HEK293T (cell line): ENCODE measurements around the gene RPRD1A.
"Not testable (repeated sequence)": the region's sequence is repeated elsewhere in the genome, so short reads cannot be mapped to it uniquely, and the experiment has no call there.

ENCODE experiments used
- CTCF ChIA-PET: fragments of 350-600 bp; formaldehyde crosslinking; extraction: SDS; loops from one replicate; lab custom pipeline; 2021; ENCODE audit warnings: antibody characterized with exemption, inconsistent platforms; lab: Yijun Ruan, JAX
- POLR2A ChIA-PET: fragments of 350-600 bp; formaldehyde crosslinking; extraction: SDS; loops from one replicate; lab custom pipeline; 2020; ENCODE audit warnings: antibody characterized with exemption, inconsistent platforms; lab: Yijun Ruan, JAX
- DNase-seq: peaks from one replicate; pipeline ENCODE4 v3.0.0; 2012; ENCODE audit warnings: mixed read lengths; ENCODE audit errors: extremely low spot score
- ARNT ChIP-seq: fragments of 450-650 bp; IDR thresholded peaks from 2 replicates; pipeline ENCODE4 v1.6.1; 2017; ENCODE audit warnings: mild to moderate bottlenecking
- BHLHE40 ChIP-seq: fragments of 450-650 bp; IDR thresholded peaks from 2 replicates; pipeline ENCODE4 v1.6.1; 2016; ENCODE audit warnings: mild to moderate bottlenecking, moderate library complexity, borderline replicate concordance
- CTBP1 ChIP-seq: fragments of 450-650 bp; IDR thresholded peaks from 2 replicates; pipeline ENCODE4 v1.6.1; 2016; ENCODE audit warnings: borderline replicate concordance
- ELF4 ChIP-seq: fragments of 450-650 bp; IDR thresholded peaks from 2 replicates; pipeline ENCODE4 v1.6.1; 2017; ENCODE audit warnings: antibody characterized with exemption
- FOXA1 ChIP-seq: fragments of 450-650 bp; IDR thresholded peaks from 2 replicates; pipeline ENCODE4 v1.6.1; 2016; ENCODE audit warnings: mild to moderate bottlenecking
- FOXK2 ChIP-seq: fragments of 450-650 bp; IDR thresholded peaks from 2 replicates; pipeline ENCODE4 v1.6.1; 2016; ENCODE audit warnings: mild to moderate bottlenecking
- FOXM1 ChIP-seq: fragments of 450-650 bp; IDR thresholded peaks from 2 replicates; pipeline ENCODE4 v1.6.1; 2017; ENCODE audit warnings: mild to moderate bottlenecking, borderline replicate concordance
- HDGF ChIP-seq: fragments of 450-650 bp; IDR thresholded peaks from 2 replicates; pipeline ENCODE4 v1.6.1; 2017; ENCODE audit warnings: antibody characterized with exemption, borderline replicate concordance
- L3MBTL2 ChIP-seq: fragments of 450-650 bp; conservative IDR thresholded peaks from 2 replicates; pipeline ENCODE4 v1.6.1; 2016; ENCODE audit warnings: mild to moderate bottlenecking
- LEF1 ChIP-seq: fragments of 450-650 bp; IDR thresholded peaks from 2 replicates; pipeline ENCODE4 v1.6.1; 2017; ENCODE audit warnings: mild to moderate bottlenecking, borderline replicate concordance
- NFRKB ChIP-seq: fragments of 450-650 bp; IDR thresholded peaks from 2 replicates; pipeline ENCODE4 v1.6.1; 2016; ENCODE audit warnings: mild to moderate bottlenecking, moderate library complexity
- PKNOX1 ChIP-seq: fragments of 450-650 bp; IDR thresholded peaks from 2 replicates; pipeline ENCODE4 v1.6.1; 2016
- SP1 ChIP-seq: fragments of 450-650 bp; IDR thresholded peaks from 2 replicates; pipeline ENCODE4 v1.6.1; 2017
- SUZ12 ChIP-seq: fragments of 450-650 bp; IDR thresholded peaks from 2 replicates; pipeline ENCODE4 v1.6.1; 2016; ENCODE audit warnings: mild to moderate bottlenecking
- TARDBP ChIP-seq: fragments of 450-650 bp; IDR thresholded peaks from 2 replicates; pipeline ENCODE4 v1.6.1; 2016
- ZNF384 ChIP-seq: fragments of 450-650 bp; IDR thresholded peaks from 2 replicates; pipeline ENCODE4 v1.6.1; 2016

RPRD1A gene

GRCh38 chr18:36096955-36097354 lies 29.6 kb upstream of the RPRD1A start:
- no peak for DNase-seq
- ChIA-PET POLR2A (no interaction called here), CTCF (interaction anchor here (0.7 to 1.9 kb wide), 2 partner anchors 188 to 189 kb away, joined by 3 to 6 read pairs; no protein-coding TSS in a partner anchor)
- TF ChIP-seq BHLHE40 (no peak), SP1 (no peak), PKNOX1 (no peak), ARNT (no peak), L3MBTL2 (no peak), FOXA1 (no peak), CTBP1 (no peak), FOXM1 (no peak), LEF1 (no peak), HDGF (no peak), SUZ12 (no peak)

GRCh38 chr18:36095936-36096519 lies 28.7 kb upstream of the RPRD1A start:
- ChIA-PET CTCF (interaction anchor here (0.7 to 2.9 kb wide), 18 partner anchors 10 to 733 kb away, joined by 3 to 46 read pairs (median 4); partner anchors contain the start of genes KIAA1328, RPRD1A and TPGS2), POLR2A (interaction anchor here (0.6 to 1.7 kb wide), 2 partner anchors 34 to 166 kb away, joined by 3 to 5 read pairs; no protein-coding TSS in a partner anchor)
- TF ChIP-seq FOXM1 (no peak), ARNT (no peak), LEF1 (no peak), TARDBP (no peak), PKNOX1 (no peak), HDGF (no peak)
- DNase-seq, result peak; percentile 49

GRCh38 chr18:36094431-36094830 lies 27.1 kb upstream of the RPRD1A start:
- no peak for DNase-seq
- ChIA-PET CTCF (interaction anchor here (1.6 to 2.9 kb wide), 5 partner anchors 27 to 735 kb away, joined by 4 to 46 read pairs (median 6); partner anchors contain the start of genes KIAA1328, RPRD1A and TPGS2), POLR2A (interaction anchor here (1.7 kb wide), 1 partner anchor 36 kb away, joined by 5 read pairs; no protein-coding TSS in a partner anchor)
- TF ChIP-seq PKNOX1, result no peak
- no peak for TF ChIP-seq LEF1
- TF ChIP-seq ARNT, result no peak
- TF ChIP-seq ZNF384, result no peak
- TF ChIP-seq SP1, result no peak
- no peak for TF ChIP-seq FOXA1
- no peak for TF ChIP-seq BHLHE40
- no peak for TF ChIP-seq FOXK2
- no peak for TF ChIP-seq FOXM1
- no peak for TF ChIP-seq CTBP1
- no peak for TF ChIP-seq ELF4
- TF ChIP-seq SUZ12, result no peak
- TF ChIP-seq HDGF, result no peak

- POLR2A ChIA-PET, result interaction anchor here (1.3 kb wide), 1 partner anchor 37 kb away, joined by 3 read pairs; the partner anchor contains the start of gene SLC39A6
- DNase-seq, result not testable (repeated sequence)
- CTCF ChIA-PET, result interaction anchor here (0.7 kb wide), 1 partner anchor 192 kb away, joined by 3 read pairs; no protein-coding TSS in a partner anchor
Measured at GRCh38 chr18:36092116-36092515, 24.8 kb upstream of the RPRD1A start.

GRCh38 chr18:36089001-36089400 lies 21.6 kb upstream of the RPRD1A start:
- CTCF ChIA-PET, result interaction anchor here (0.7 kb wide), 1 partner anchor 61 kb away, joined by 3 read pairs; no protein-coding TSS in a partner anchor
- no peak for TF ChIP-seq SP1
- no peak for TF ChIP-seq FOXA1
- TF ChIP-seq ARNT, result no peak
- no peak for TF ChIP-seq LEF1
- no peak for TF ChIP-seq NFRKB
- TF ChIP-seq HDGF, result no peak
- no peak for TF ChIP-seq FOXM1
- no peak for TF ChIP-seq PKNOX1
- TF ChIP-seq TARDBP, result no peak
- no peak for TF ChIP-seq SUZ12
- TF ChIP-seq L3MBTL2, result no peak
- no peak for TF ChIP-seq ELF4
- TF ChIP-seq BHLHE40, result no peak
- no peak for TF ChIP-seq FOXK2
- no peak for TF ChIP-seq ZNF384
- no peak for TF ChIP-seq CTBP1
- POLR2A ChIA-PET, result no interaction called here
- DNase-seq, result no peak

GRCh38 chr18:36088256-36088655 lies 20.9 kb upstream of the RPRD1A start:
- POLR2A ChIA-PET, result no interaction called here

More at GRCh38 chr18:36088256-36088655, 20.9 kb upstream of the RPRD1A start:
- DNase-seq, result no peak
- TF ChIP-seq HDGF (no peak), FOXM1 (no peak), SP1 (no peak), FOXK2 (no peak), ARNT (no peak), PKNOX1 (no peak), FOXA1 (no peak), TARDBP (no peak), NFRKB (no peak), ZNF384 (no peak), SUZ12 (no peak), L3MBTL2 (no peak), ELF4 (no peak), LEF1 (no peak)
- CTCF ChIA-PET, result no interaction called here
